GM12878 (cell line): ENCODE data around the gene SAAL1. TPM values are rescaled to one million over a fixed set of nuclear protein-coding genes. Genes with fewer than 3 reads are reported as not detected.

Experiments
- ATAC-seq: fragments of 200-7000 bp; cut with Tn5 transposase; 3 replicates; pipeline ENCODE4 v1.9.1; 2020; ENCODE audit warnings: mild to moderate bottlenecking, moderate library complexity
- BruUV-seq: library from RNA; stranded (reverse); fragments of 400-500 nt; replicated peaks from 2 replicates; lab custom pipeline; 2021; lab: Mats Ljungman, UMichigan
- CTCF ChIA-PET: fragments of 300-600 bp; sonication (Branson Sonifier 250); formaldehyde crosslinking; extraction: SDS; loops from one replicate; lab custom pipeline; 2021; ENCODE audit warnings: inconsistent platforms; lab: Yijun Ruan, JAX
- POLR2A ChIA-PET: fragments of 350-600 bp; formaldehyde crosslinking; extraction: SDS; loops from one replicate; lab custom pipeline; 2021; ENCODE audit warnings: inconsistent platforms; lab: Charles Lee
- RAD21 ChIA-PET: fragments of 300-600 bp; sonication (Branson Sonifier 250); formaldehyde crosslinking; loops from one replicate; lab custom pipeline; 2023; ENCODE audit warnings: antibody characterized with exemption; ENCODE audit not compliant: unreplicated experiment; lab: Charles Lee
- SMC1A ChIA-PET: fragments of 300-600 bp; sonication (Branson Sonifier 250); formaldehyde crosslinking; loops from one replicate; lab custom pipeline; 2023; ENCODE audit not compliant: unreplicated experiment, uncharacterized antibody; lab: Charles Lee
- DNase-seq: peaks from one replicate; pipeline ENCODE4 v3.0.0-alpha.2; 2011; ENCODE audit warnings: low read depth, low spot score
- FAIRE-seq: peaks from 3 replicates; lab custom pipeline; 2011; peaks lifted over from hg19 to GRCh38; lab: Jason Lieb, UNC
- H2AFZ ChIP-seq: 2 replicates; pipeline ENCODE4 v1.6.0; 2011; ENCODE audit warnings: low read depth, low read length, control low read depth; ENCODE audit not compliant: control insufficient read depth
- H3K27ac ChIP-seq: 2 replicates; pipeline ENCODE4 v1.5.1; 2011; ENCODE audit warnings: control low read depth; ENCODE audit not compliant: control insufficient read depth, insufficient read depth
- H3K27me3 ChIP-seq, 2 experiments: replicated peaks in 1 of 2; 2 replicates each; pipeline versions ENCODE4 v1.6.0 to v1.6.1; 2011; ENCODE audit warnings: low read length in 1 of 2; ENCODE audit not compliant: control insufficient read depth in 2 of 2, insufficient read depth in 2 of 2
- H3K36me3 ChIP-seq, 2 experiments: 2 replicates each; pipeline ENCODE4 v1.5.1; 2011; ENCODE audit warnings: low read length in 1 of 2; ENCODE audit not compliant: control insufficient read depth in 2 of 2, insufficient read depth in 2 of 2
- H3K4me1 ChIP-seq: 2 replicates; pipeline ENCODE4 v1.6.1; 2011; ENCODE audit warnings: mild to moderate bottlenecking, low read length, moderate library complexity, mixed read lengths; ENCODE audit not compliant: control insufficient read depth, insufficient read depth
- H3K4me2 ChIP-seq: 2 replicates; pipeline ENCODE4 v1.6.0; 2011; ENCODE audit warnings: control low read depth; ENCODE audit not compliant: control insufficient read depth, insufficient read depth
- H3K4me3 ChIP-seq: fragments of 200-600 bp; sonication (generic); 2 replicates; pipeline ENCODE4 v1.5.1; 2016
- H3K79me2 ChIP-seq: 2 replicates; pipeline ENCODE4 v1.6.0; 2011; ENCODE audit warnings: low read length; ENCODE audit not compliant: control insufficient read depth, insufficient read depth
- H3K9ac ChIP-seq: 2 replicates; pipeline ENCODE4 v1.8.0; 2011; ENCODE audit warnings: low read length, control low read depth, mixed read lengths; ENCODE audit not compliant: control insufficient read depth, insufficient read depth
- H3K9me3 ChIP-seq: replicated peaks from 3 replicates; pipeline ENCODE4 v1.5.1; 2011; ENCODE audit warnings: mild to moderate bottlenecking, low read length; ENCODE audit not compliant: control insufficient read depth, insufficient read depth
- H4K20me1 ChIP-seq: 2 replicates; pipeline ENCODE4 v1.6.0; 2011; ENCODE audit not compliant: control insufficient read depth, insufficient read depth
- GABPA ChIP-seq: IDR thresholded peaks from 2 replicates; pipeline ENCODE4 v1.6.1; 2014; ENCODE audit warnings: antibody characterized with exemption, low read depth, mild to moderate bottlenecking, inconsistent platforms
- KDM1A ChIP-seq: fragments of 200-600 bp; sonication (generic); IDR thresholded peaks from 2 replicates; pipeline ENCODE4 v1.6.1; 2016; ENCODE audit warnings: borderline replicate concordance
- MYB ChIP-seq: fragments of 150-350 bp; IDR thresholded peaks from 2 replicates; pipeline ENCODE4 v1.6.1; 2014; ENCODE audit warnings: mild to moderate bottlenecking, low read depth, low read length, borderline replicate concordance
- MYC ChIP-seq: IDR thresholded peaks from 2 replicates; pipeline ENCODE4 v1.6.1; 2011; ENCODE audit warnings: mild to moderate bottlenecking, low read length, moderate library complexity, inconsistent platforms; ENCODE audit not compliant: insufficient read depth, insufficient replicate concordance, insufficient read length, severe bottlenecking
- NFYA ChIP-seq: IDR thresholded peaks from 2 replicates; pipeline ENCODE4 v1.6.1; 2011; ENCODE audit warnings: low read depth, mild to moderate bottlenecking, low read length, improper control_type of control experiment, borderline replicate concordance
- NFYB ChIP-seq: IDR thresholded peaks from 2 replicates; pipeline ENCODE4 v1.6.1; 2011; ENCODE audit warnings: low read depth, mild to moderate bottlenecking, low read length, improper control_type of control experiment, moderate library complexity; ENCODE audit not compliant: insufficient read depth
- NRF1 ChIP-seq: conservative IDR thresholded peaks from 2 replicates; pipeline ENCODE4 v1.6.1; 2011; ENCODE audit warnings: mild to moderate bottlenecking, low read depth, low read length, improper control_type of control experiment
- RFX5 ChIP-seq: IDR thresholded peaks from 2 replicates; pipeline ENCODE4 v1.6.1; 2011; ENCODE audit warnings: low read depth, low read length, improper control_type of control experiment
- SREBF1 ChIP-seq: IDR thresholded peaks from 2 replicates; pipeline ENCODE4 v1.6.1; 2012; ENCODE audit warnings: mild to moderate bottlenecking, low read length
- STAT3 ChIP-seq: IDR thresholded peaks from 2 replicates; pipeline ENCODE4 v1.6.1; 2011; ENCODE audit warnings: low read depth, low read length, improper control_type of control experiment
- SUPT20H ChIP-seq: IDR thresholded peaks from 2 replicates; pipeline ENCODE4 v1.6.1; 2011; ENCODE audit warnings: low read depth, mild to moderate bottlenecking, low read length, moderate library complexity, borderline replicate concordance; ENCODE audit not compliant: control insufficient read depth
- YBX1 ChIP-seq: fragments of 450-650 bp; IDR thresholded peaks from 2 replicates; pipeline ENCODE4 v1.6.1; 2016; ENCODE audit warnings: antibody characterized with exemption
- ZSCAN29 ChIP-seq: fragments of 450-650 bp; IDR thresholded peaks from 2 replicates; pipeline ENCODE4 v1.6.1; 2017; ENCODE audit warnings: mild to moderate bottlenecking, moderate library complexity
- WGBS: methylation state at CpG from one replicate; pipeline ENCODE4 v1.1.6; 2016; ENCODE audit warnings: low lambda C conversion rate; ENCODE audit not compliant: insufficient replicate concordance, insufficient coverage; ENCODE audit errors: missing lambda C conversion rate; 5-methylcytosine and 5-hydroxymethylcytosine counted together
- in situ Hi-C: fragments of 300-500 bp; cut with MboI; formaldehyde crosslinking; loops from 9 replicates; pipeline ENCODE4 v1.14.3; 2018; ENCODE audit warnings: mixed read lengths
- intact Hi-C: fragments of 100-400 bp; cut with micrococcal nuclease; formaldehyde crosslinking; loops from one replicate; pipeline ENCODE4 v1.14.2; 2022; ENCODE audit not compliant: unreplicated experiment
- polyA plus RNA-seq, 11 experiments: library from polyadenylated mRNA; depleted of rRNA in 4 of 11; unstranded in 6 of 11; stranded (reverse) in 5 of 11; fragments of >200 nt; fragmentation: Nextera tagmentation in 4 of 11; fragmentation: Illumina TruSeq in 1 of 11; extraction: Ambion mirVana in 4 of 11; extraction: Trizol in 1 of 11; gene quantifications; 1 replicate in 1 of 11; 2 replicates in 10 of 11; pipeline versions ENCODE4 v1.2.1 to v1.2.3, GENCODE V29; 2011 to 2016; ENCODE audit warnings: inconsistent platforms in 2 of 11, missing spikeins in 2 of 11, low read depth in 1 of 11
- total RNA-seq, 4 experiments: library from RNA; depleted of rRNA in 3 of 4; stranded (reverse); fragments of >200 nt in 3 of 4; fragmentation: Illumina TruSeq in 1 of 4; extraction: Trizol in 1 of 4; gene quantifications; 2 replicates each; pipeline versions ENCODE4 v1.2.1 to v1.2.3, GENCODE V29; 2013 to 2021
- TF ChIP-seq, protein P1 (sequence below): IDR thresholded peaks from 2 replicates; pipeline ENCODE4 v1.6.1; 2011; ENCODE audit warnings: mild to moderate bottlenecking, low read depth, low read length, moderate library complexity; ENCODE audit not compliant: insufficient replicate concordance
- TF ChIP-seq, protein P2 (sequence below): fragments of 450-650 bp; IDR thresholded peaks from 2 replicates; pipeline ENCODE4 v1.6.1; 2017; ENCODE audit warnings: mild to moderate bottlenecking, low read depth, inconsistent platforms; ENCODE audit not compliant: poor library complexity, severe bottlenecking
- TF ChIP-seq, protein P3 (sequence below): fragments of 450-650 bp; IDR thresholded peaks from 2 replicates; pipeline ENCODE4 v1.6.1; 2016; ENCODE audit warnings: mild to moderate bottlenecking, moderate library complexity, borderline replicate concordance

Gene SAAL1
- total and polyA plus RNA-seq, 10 of the 15 experiments (the other 5 are each of a cell fraction or from before 2014, with no cell fraction given): 26.3 to 59.4 (median 43.8) TPM

DNA sequence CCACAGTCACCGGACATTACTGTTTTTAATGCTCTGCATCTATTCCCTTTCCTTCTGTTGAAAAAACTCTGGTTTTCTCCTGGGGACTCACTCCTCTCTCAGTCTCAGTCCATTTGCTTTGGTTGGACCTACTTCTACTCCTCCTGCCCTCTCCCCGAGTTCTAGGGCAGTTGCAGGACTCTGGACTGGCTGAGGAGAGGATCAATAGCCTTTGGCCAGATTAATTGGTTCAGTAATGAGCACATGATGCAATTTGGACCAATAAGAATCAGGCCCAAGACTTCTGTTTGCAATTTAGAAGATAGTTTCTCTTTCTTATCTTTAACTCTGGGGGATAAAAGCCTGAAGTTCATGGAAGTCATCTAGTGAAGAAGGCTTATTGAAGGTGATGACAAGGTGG lies 44.5 kb downstream of the SAAL1 start:
- WGBS: 31% methylated on average over 2 of the region's 2 CpGs
- DNase-seq (no peak), FAIRE-seq (no peak), ATAC-seq (no peak)
- no peaks in the 10 kb centered on the region for H4K20me1 ChIP-seq
- H3K27me3 ChIP-seq: no peaks in the 10 kb centered on the region
- no peak overlapping the region for H3K4me3 ChIP-seq
- no peak overlapping the region for H2AFZ ChIP-seq
- H3K4me2 ChIP-seq: no peak overlapping the region
- BruUV-seq: no TSS peak
- ChIA-PET CTCF (no interaction called here), SMC1A (interaction anchor here (1.1 kb wide), 1 partner anchor 8 kb away, joined by 3 read pairs; no protein-coding TSS in a partner anchor), POLR2A (no interaction called here), RAD21 (no interaction called here)
- H3K9me3 ChIP-seq: no peaks in the 10 kb centered on the region
- no peak overlapping the region for H3K27ac ChIP-seq
- intact Hi-C loops (no loop called here), in situ Hi-C loops (no loop called here)
- no peaks in the 10 kb centered on the region for H3K79me2 ChIP-seq
- TF ChIP-seq SREBF1 (no peak), NFYA (no peak), KDM1A (no peak), NRF1 (no peak), SUPT20H (no peak), YBX1 (no peak), STAT3 (no peak), NFYB (no peak), ZSCAN29 (no peak), MYC (no peak), MYB (no peak), RFX5 (no peak), GABPA (no peak)
- TF ChIP-seq, protein P1, sequence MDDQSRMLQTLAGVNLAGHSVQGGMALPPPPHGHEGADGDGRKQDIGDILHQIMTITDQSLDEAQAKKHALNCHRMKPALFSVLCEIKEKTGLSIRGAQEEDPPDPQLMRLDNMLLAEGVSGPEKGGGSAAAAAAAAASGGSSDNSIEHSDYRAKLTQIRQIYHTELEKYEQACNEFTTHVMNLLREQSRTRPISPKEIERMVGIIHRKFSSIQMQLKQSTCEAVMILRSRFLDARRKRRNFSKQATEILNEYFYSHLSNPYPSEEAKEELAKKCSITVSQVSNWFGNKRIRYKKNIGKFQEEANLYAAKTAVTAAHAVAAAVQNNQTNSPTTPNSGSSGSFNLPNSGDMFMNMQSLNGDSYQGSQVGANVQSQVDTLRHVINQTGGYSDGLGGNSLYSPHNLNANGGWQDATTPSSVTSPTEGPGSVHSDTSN: no peak
- TF ChIP-seq, protein P2, sequence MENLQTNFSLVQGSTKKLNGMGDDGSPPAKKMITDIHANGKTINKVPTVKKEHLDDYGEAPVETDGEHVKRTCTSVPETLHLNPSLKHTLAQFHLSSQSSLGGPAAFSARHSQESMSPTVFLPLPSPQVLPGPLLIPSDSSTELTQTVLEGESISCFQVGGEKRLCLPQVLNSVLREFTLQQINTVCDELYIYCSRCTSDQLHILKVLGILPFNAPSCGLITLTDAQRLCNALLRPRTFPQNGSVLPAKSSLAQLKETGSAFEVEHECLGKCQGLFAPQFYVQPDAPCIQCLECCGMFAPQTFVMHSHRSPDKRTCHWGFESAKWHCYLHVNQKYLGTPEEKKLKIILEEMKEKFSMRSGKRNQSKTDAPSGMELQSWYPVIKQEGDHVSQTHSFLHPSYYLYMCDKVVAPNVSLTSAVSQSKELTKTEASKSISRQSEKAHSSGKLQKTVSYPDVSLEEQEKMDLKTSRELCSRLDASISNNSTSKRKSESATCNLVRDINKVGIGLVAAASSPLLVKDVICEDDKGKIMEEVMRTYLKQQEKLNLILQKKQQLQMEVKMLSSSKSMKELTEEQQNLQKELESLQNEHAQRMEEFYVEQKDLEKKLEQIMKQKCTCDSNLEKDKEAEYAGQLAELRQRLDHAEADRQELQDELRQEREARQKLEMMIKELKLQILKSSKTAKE: no peak
- TF ChIP-seq, protein P3, sequence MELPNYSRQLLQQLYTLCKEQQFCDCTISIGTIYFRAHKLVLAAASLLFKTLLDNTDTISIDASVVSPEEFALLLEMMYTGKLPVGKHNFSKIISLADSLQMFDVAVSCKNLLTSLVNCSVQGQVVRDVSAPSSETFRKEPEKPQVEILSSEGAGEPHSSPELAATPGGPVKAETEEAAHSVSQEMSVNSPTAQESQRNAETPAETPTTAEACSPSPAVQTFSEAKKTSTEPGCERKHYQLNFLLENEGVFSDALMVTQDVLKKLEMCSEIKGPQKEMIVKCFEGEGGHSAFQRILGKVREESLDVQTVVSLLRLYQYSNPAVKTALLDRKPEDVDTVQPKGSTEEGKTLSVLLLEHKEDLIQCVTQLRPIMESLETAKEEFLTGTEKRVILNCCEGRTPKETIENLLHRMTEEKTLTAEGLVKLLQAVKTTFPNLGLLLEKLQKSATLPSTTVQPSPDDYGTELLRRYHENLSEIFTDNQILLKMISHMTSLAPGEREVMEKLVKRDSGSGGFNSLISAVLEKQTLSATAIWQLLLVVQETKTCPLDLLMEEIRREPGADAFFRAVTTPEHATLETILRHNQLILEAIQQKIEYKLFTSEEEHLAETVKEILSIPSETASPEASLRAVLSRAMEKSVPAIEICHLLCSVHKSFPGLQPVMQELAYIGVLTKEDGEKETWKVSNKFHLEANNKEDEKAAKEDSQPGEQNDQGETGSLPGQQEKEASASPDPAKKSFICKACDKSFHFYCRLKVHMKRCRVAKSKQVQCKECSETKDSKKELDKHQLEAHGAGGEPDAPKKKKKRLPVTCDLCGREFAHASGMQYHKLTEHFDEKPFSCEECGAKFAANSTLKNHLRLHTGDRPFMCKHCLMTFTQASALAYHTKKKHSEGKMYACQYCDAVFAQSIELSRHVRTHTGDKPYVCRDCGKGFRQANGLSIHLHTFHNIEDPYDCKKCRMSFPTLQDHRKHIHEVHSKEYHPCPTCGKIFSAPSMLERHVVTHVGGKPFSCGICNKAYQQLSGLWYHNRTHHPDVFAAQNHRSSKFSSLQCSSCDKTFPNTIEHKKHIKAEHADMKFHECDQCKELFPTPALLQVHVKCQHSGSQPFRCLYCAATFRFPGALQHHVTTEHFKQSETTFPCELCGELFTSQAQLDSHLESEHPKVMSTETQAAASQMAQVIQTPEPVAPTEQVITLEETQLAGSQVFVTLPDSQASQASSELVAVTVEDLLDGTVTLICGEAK: no peak
- H3K4me1 ChIP-seq: no peaks in the 10 kb centered on the region
- H3K36me3 ChIP-seq: no peaks in the 10 kb centered on the region
- H3K9ac ChIP-seq: no peak overlapping the region
